Left forelimb (tissue), 1 donor: Measurements from ENCODE around the gene DMD.

Experiments used
- DNase-seq: peaks from one replicate; pipeline ENCODE4 v3.0.0-alpha.2; 2018; ENCODE audit warnings: low spot score

The DMD gene

GRCh38 chrX:31338991-31339350, 1872.4 kb downstream of the DMD start:
- no peak for DNase-seq

GRCh38 chrX:31337332-31337731, 1874.0 kb downstream of the DMD start:
- no peak for DNase-seq

GRCh38 chrX:31336419-31336818, 1874.9 kb downstream of the DMD start:
- DNase-seq = no peak

- no peak for DNase-seq
Observed at GRCh38 chrX:31334997-31335396, 1876.4 kb downstream of the DMD start.

GRCh38 chrX:31333165-31333831, 1878.1 kb downstream of the DMD start:
- no peak for DNase-seq

- no peak for DNase-seq
Observed at GRCh38 chrX:31331928-31332327, 1879.4 kb downstream of the DMD start.

GRCh38 chrX:31331015-31331414, 1880.3 kb downstream of the DMD start:
- DNase-seq = no peak

GRCh38 chrX:31329298-31329697, 1882.1 kb downstream of the DMD start:
- DNase-seq = no peak

GRCh38 chrX:31323658-31324057, 1887.7 kb downstream of the DMD start:
- no peak for DNase-seq

GRCh38 chrX:31320740-31321139, 1890.6 kb downstream of the DMD start:
- no peak for DNase-seq

- DNase-seq = no peak
Observed at GRCh38 chrX:31319586-31319985, 1891.8 kb downstream of the DMD start.

- DNase-seq = no peak
Observed at GRCh38 chrX:31318866-31319265, 1892.5 kb downstream of the DMD start.

- no peak for DNase-seq
Observed at GRCh38 chrX:31316340-31316991, 1894.9 kb downstream of the DMD start.

GRCh38 chrX:31314921-31315320, 1896.4 kb downstream of the DMD start:
- DNase-seq = no peak

- no peak for DNase-seq
Observed at GRCh38 chrX:31307952-31308351, 1903.4 kb downstream of the DMD start.

GRCh38 chrX:31302573-31303075, 1908.7 kb downstream of the DMD start:
- DNase-seq = no peak

GRCh38 chrX:31301941-31302340, 1909.4 kb downstream of the DMD start:
- no peak for DNase-seq

GRCh38 chrX:31301203-31301602, 1910.1 kb downstream of the DMD start:
- DNase-seq = no peak

- DNase-seq = no peak
Observed at GRCh38 chrX:31298916-31299315, 1912.4 kb downstream of the DMD start.

GRCh38 chrX:31297881-31298280, 1913.5 kb downstream of the DMD start:
- no peak for DNase-seq

GRCh38 chrX:31294475-31294874, 1916.9 kb downstream of the DMD start:
- DNase-seq = no peak

GRCh38 chrX:31293409-31293808, 1917.9 kb downstream of the DMD start:
- no peak for DNase-seq

GRCh38 chrX:31291131-31291530, 1920.2 kb downstream of the DMD start:
- no peak for DNase-seq

- DNase-seq = no peak
Observed at GRCh38 chrX:31287861-31288260, 1923.5 kb downstream of the DMD start.
